NCI-H187 treated with DMSO at 0.1 percent for 48 hours (cell line): ENCODE measurements around the gene OTOF.

Source experiments
- DNase-seq: peaks from one replicate; lab custom pipeline; 2025; lab: John Stamatoyannopoulos, UW

Gene OTOF

GRCh38 chr2:26464390-26465265 lies 13.3 kb downstream of the OTOF start:
- DNase-seq, result no peak

GRCh38 chr2:26463244-26464192 lies 14.4 kb downstream of the OTOF start:
- DNase-seq, result no peak

- no peak for DNase-seq
Observed at GRCh38 chr2:26462511-26463243, 15.2 kb downstream of the OTOF start.

GRCh38 chr2:26462100-26462499 lies 15.8 kb downstream of the OTOF start:
- DNase-seq, result no peak

- DNase-seq, result no peak
Observed at GRCh38 chr2:26461601-26462023, 16.3 kb downstream of the OTOF start.

GRCh38 chr2:26460613-26461031 lies 17.3 kb downstream of the OTOF start:
- DNase-seq, result no peak

GRCh38 chr2:26459991-26460612 lies 17.8 kb downstream of the OTOF start:
- no peak for DNase-seq

- DNase-seq, result no peak
Observed at GRCh38 chr2:26458365-26459042, 19.4 kb downstream of the OTOF start.

GRCh38 chr2:26457695-26458364 lies 20.1 kb downstream of the OTOF start:
- no peak for DNase-seq

- no peak for DNase-seq
Observed at GRCh38 chr2:26457251-26457666, 20.7 kb downstream of the OTOF start.

- DNase-seq, result no peak
Observed at GRCh38 chr2:26456440-26457250, 21.3 kb downstream of the OTOF start.

- DNase-seq, result no peak
Observed at GRCh38 chr2:26455670-26456439, 22.1 kb downstream of the OTOF start.

- no peak for DNase-seq
Observed at GRCh38 chr2:26455037-26455669, 22.8 kb downstream of the OTOF start.

- DNase-seq, result no peak
Observed at GRCh38 chr2:26454561-26455001, 23.3 kb downstream of the OTOF start.

GRCh38 chr2:26453421-26454329 lies 24.2 kb downstream of the OTOF start:
- no peak for DNase-seq

GRCh38 chr2:26451700-26452099 lies 26.2 kb downstream of the OTOF start:
- no peak for DNase-seq

GRCh38 chr2:26450031-26450635 lies 27.8 kb downstream of the OTOF start:
- no peak for DNase-seq
